Nephron progenitor cell (in vitro differentiated cells): ENCODE data around the gene CEP128.

Source experiments
- DNase-seq: peaks from one replicate; pipeline ENCODE4 v3.0.0; 2021
- H3K27ac Mint-ChIP-seq: 2 replicates; pipeline ENCODE4 v1.8.0; 2021; ENCODE audit warnings: mild to moderate bottlenecking, moderate library complexity, mixed read lengths
- H3K27me3 Mint-ChIP-seq: 2 replicates; pipeline ENCODE4 v1.8.0; 2021; ENCODE audit warnings: mild to moderate bottlenecking, low read depth, mixed read lengths; ENCODE audit not compliant: poor library complexity
- H3K36me3 Mint-ChIP-seq: 2 replicates; pipeline ENCODE4 v1.8.0; 2021; ENCODE audit warnings: low read depth, mixed read lengths
- H3K4me1 Mint-ChIP-seq: 2 replicates; pipeline ENCODE4 v1.8.0; 2021; ENCODE audit warnings: mixed read lengths
- H3K4me3 Mint-ChIP-seq: 2 replicates; pipeline ENCODE4 v1.8.0; 2021; ENCODE audit warnings: mild to moderate bottlenecking, moderate library complexity, mixed read lengths
- H3K9me3 Mint-ChIP-seq: 2 replicates; pipeline ENCODE4 v1.8.0; 2021; ENCODE audit warnings: mild to moderate bottlenecking, moderate library complexity, mixed read lengths
- TF ChIP-seq, protein P1 (sequence below): fragments of 200-600 bp; sonication (generic); IDR thresholded peaks from 2 replicates; pipeline ENCODE4 v1.5.0; 2021; ENCODE audit warnings: antibody characterized with exemption

The CEP128 gene

DNA sequence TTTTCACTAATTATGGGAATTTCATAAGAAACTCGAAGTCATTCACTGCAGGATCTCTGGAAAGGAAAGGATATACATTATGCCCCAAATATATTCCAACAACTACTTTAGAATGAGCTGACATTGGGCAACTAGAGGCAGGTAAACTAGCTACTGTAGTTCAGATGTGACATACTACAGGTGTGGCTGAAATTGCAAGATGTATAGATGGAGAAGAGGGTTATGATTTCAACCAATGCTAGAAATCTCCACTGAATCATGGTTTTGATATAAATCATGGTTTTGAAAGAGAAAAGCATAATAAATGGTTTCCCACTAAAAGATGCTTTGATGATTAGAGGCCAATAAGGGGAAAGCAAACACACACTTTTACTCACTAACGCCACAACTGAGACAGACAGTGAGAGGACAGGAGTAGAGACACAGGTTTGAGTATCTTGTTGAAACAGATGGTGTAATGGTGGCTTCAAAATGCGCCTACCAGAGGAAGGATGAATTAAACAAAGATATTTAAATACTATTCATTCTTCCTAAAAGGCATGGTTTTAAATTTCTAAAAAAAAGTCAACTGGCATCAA is 434.2 kb downstream of the CEP128 start:
- Mint-ChIP-seq H3K4me1 (no peaks in the 10 kb centered on the region), H3K27me3 (no peaks in the 10 kb centered on the region), H3K27ac (no peak overlapping the region), H3K9me3 (peaks cover 1% of the 10 kb centered on the region), H3K36me3 (peaks cover 20% of the 10 kb centered on the region), H3K4me3 (no peak overlapping the region)
- TF ChIP-seq, protein P1, sequence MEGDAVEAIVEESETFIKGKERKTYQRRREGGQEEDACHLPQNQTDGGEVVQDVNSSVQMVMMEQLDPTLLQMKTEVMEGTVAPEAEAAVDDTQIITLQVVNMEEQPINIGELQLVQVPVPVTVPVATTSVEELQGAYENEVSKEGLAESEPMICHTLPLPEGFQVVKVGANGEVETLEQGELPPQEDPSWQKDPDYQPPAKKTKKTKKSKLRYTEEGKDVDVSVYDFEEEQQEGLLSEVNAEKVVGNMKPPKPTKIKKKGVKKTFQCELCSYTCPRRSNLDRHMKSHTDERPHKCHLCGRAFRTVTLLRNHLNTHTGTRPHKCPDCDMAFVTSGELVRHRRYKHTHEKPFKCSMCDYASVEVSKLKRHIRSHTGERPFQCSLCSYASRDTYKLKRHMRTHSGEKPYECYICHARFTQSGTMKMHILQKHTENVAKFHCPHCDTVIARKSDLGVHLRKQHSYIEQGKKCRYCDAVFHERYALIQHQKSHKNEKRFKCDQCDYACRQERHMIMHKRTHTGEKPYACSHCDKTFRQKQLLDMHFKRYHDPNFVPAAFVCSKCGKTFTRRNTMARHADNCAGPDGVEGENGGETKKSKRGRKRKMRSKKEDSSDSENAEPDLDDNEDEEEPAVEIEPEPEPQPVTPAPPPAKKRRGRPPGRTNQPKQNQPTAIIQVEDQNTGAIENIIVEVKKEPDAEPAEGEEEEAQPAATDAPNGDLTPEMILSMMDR, result no peak
- no peak for DNase-seq

DNA sequence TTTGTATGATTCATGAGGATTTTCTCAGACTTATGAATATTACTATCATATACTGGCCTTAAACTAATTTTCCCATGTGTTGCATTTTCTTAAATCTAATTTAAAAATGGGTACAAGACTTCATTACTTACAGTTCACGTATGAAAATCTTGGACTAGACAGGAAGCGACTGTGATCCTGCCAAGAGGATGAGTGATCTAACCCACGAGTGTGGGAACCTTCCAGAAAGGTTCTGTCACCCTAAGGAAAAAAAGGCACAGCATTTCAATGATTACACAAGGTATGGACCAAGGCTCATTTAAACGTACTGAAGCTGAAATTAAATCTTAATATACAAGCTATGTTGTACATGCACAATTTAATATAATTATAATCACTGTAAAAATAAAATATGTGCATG is 436.8 kb downstream of the CEP128 start:
- no peaks in the 10 kb centered on the region for H3K9me3 Mint-ChIP-seq

DNA sequence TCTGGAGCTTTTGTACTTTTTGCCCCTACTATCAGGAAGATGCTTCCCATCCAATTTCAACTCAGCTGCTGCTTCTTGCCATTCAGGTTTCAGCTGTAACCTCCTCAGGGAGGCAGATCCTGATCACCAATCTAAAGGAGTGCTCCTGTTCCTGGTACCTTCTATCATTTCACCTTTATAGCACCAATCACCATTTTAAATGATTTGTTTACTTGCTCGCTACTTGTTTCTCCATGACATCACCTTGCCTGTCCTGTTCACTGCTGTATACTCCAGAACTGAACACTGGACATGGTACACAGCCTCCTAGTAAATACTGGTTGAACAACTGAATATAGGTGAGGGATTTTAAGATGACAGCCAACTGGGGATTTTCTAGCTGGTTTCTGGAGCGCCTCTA is 443.0 kb downstream of the CEP128 start:
- peaks cover 8% of the 10 kb centered on the region for H3K36me3 Mint-ChIP-seq

More for the DNA sequence above, 436.8 kb downstream of the CEP128 start:
- Mint-ChIP-seq H3K27me3 (no peaks in the 10 kb centered on the region), H3K4me3 (no peak overlapping the region), H3K27ac (no peak overlapping the region), H3K36me3 (peaks cover 13% of the 10 kb centered on the region), H3K4me1 (no peaks in the 10 kb centered on the region)
- TF ChIP-seq, protein P1, result no peak
- DNase-seq, result no peak

DNA sequence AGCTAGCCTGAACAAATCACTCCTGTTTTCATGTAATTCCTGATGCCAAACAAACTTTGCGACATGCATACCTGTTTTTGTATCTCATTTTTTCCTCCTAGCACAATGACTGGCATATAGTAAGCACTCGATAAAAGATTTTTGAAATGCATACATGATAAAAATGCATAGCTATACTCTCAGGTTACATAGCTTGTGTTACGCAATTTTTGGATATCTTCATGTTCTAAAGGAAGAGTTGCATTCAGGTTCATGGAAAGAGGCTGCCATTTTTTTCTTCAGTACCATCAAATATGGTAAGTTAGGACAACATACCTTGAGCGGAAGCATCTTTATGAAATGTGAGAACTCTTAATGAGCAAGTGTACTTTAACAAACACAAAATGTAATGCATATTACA is 445.4 kb downstream of the CEP128 start:
- Mint-ChIP-seq H3K36me3 (no peaks in the 10 kb centered on the region), H3K27ac (no peak overlapping the region), H3K4me3 (no peak overlapping the region), H3K4me1 (peaks cover 4% of the 10 kb centered on the region), H3K9me3 (no peaks in the 10 kb centered on the region), H3K27me3 (no peaks in the 10 kb centered on the region)
- TF ChIP-seq, protein P1, result no peak
- no peak for DNase-seq

More for the DNA sequence above, 443.0 kb downstream of the CEP128 start:
- Mint-ChIP-seq H3K9me3 (no peaks in the 10 kb centered on the region), H3K27me3 (no peaks in the 10 kb centered on the region), H3K27ac (peak overlapping the region; percentile 3), H3K4me1 (no peaks in the 10 kb centered on the region), H3K4me3 (no peak overlapping the region)
- DNase-seq, result no peak
- TF ChIP-seq, protein P1, result no peak

DNA sequence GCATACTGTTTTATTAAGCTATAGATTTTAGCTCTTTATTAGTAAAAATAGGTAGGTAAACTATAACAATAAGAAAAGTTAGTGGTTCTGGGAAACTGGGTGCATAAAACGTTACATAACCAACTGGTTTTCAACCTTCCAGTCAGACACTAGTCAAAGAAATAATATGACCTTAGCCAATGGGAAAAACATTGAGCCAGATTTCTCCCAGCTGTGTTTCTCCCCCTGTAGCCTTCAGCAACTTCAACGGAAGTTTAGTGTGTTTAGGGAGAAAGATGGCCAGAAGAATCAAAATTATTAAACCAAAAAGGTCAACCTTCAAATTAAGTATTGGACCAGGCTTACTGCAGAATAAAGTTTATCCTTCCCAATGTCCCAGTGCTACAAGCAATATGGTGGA is 446.8 kb downstream of the CEP128 start:
- Mint-ChIP-seq H3K9me3 (no peaks in the 10 kb centered on the region), H3K4me1 (peaks cover 6% of the 10 kb centered on the region), H3K4me3 (no peak overlapping the region), H3K27ac (no peak overlapping the region), H3K27me3 (no peaks in the 10 kb centered on the region), H3K36me3 (no peaks in the 10 kb centered on the region)
- DNase-seq, result no peak
- TF ChIP-seq, protein P1, result no peak

DNA sequence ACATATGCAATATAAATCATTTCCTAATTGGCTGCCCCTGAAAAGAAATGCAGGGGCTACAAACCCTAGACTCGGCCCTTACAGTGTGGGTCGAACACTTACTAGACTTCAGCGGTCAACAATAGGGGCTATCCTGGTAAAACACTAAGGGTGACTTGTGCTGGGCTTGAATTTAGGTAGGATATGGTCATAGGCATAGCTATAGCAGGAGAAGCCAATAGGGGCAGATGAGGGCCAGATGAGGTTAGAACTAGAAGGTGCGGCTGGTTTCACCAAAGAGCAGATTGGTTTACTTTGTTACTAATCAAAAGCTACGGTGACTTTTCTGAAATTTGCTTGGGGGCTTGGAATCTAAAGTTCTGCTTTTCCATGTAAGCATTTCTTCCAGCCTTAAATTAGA is 447.9 kb downstream of the CEP128 start:
- H3K9me3 Mint-ChIP-seq, result no peaks in the 10 kb centered on the region
- H3K27me3 Mint-ChIP-seq, result no peaks in the 10 kb centered on the region
- H3K27ac Mint-ChIP-seq, result no peak overlapping the region
- H3K4me3 Mint-ChIP-seq, result no peak overlapping the region
- peaks cover 6% of the 10 kb centered on the region for H3K4me1 Mint-ChIP-seq
- TF ChIP-seq, protein P1, result no peak
- no peak for DNase-seq
- H3K36me3 Mint-ChIP-seq, result no peaks in the 10 kb centered on the region
